ENCODE measurements around the gene AMD1. TPM values are rescaled to one million over a fixed set of nuclear protein-coding genes. Genes with fewer than 3 reads are reported as not detected.

The AMD1 gene
- total RNA-seq, 4 donors from 2014 or later = 75.8 to 121 (median 101) TPM

- H3K27me3 ChIP-seq = no peaks in the 10 kb centered on the region
- intact Hi-C loops (cut with DNase I; ENCODE audit: low total_unique reads) = no loop called here
- no peak overlapping the region for H3K27ac ChIP-seq
- H3K36me3 ChIP-seq = no peaks in the 10 kb centered on the region
- H3K4me3 ChIP-seq = no peak overlapping the region
- H3K9me3 ChIP-seq = no peaks in the 10 kb centered on the region
- DNase-seq = no peak
- H3K4me1 ChIP-seq = peaks cover 0 to 5% of the 10 kb centered on the region in 2 donors
- TF ChIP-seq POLR2A (IDR thresholded peaks at IDR 0.05) (no peak), CTCF (IDR thresholded peaks at IDR 0.05) (no peak)
These were observed 10.9 kb downstream of the AMD1 start for GRCh38 chr6:110885526-110885925.

GRCh38 chr6:110886555-110887167 is 12.1 kb downstream of the AMD1 start:
- no peaks in the 10 kb centered on the region for H3K9me3 ChIP-seq
- H3K36me3 ChIP-seq = no peaks in the 10 kb centered on the region
- H3K4me1 ChIP-seq = peaks cover 0 to 5% of the 10 kb centered on the region in 2 donors
- H3K27ac ChIP-seq = no peak overlapping the region
- no peak overlapping the region for H3K4me3 ChIP-seq
- DNase-seq = no peak
- H3K27me3 ChIP-seq = no peaks in the 10 kb centered on the region
- TF ChIP-seq POLR2A (IDR thresholded peaks at IDR 0.05) (no peak), CTCF (IDR thresholded peaks at IDR 0.05) (no peak)
- intact Hi-C loops (cut with DNase I; ENCODE audit: low total_unique reads) = no loop called here

GRCh38 chr6:110890288-110890687 is 15.7 kb downstream of the AMD1 start:
- H3K27me3 ChIP-seq = no peaks in the 10 kb centered on the region
- H3K4me1 ChIP-seq = peaks cover 0 to 5% of the 10 kb centered on the region in 2 donors
- TF ChIP-seq POLR2A (IDR thresholded peaks at IDR 0.05) (no peak), CTCF (IDR thresholded peaks at IDR 0.05) (no peak)
- no peaks in the 10 kb centered on the region for H3K9me3 ChIP-seq
- intact Hi-C loops (cut with DNase I; ENCODE audit: low total_unique reads) = no loop called here
- no peak for DNase-seq
- no peak overlapping the region for H3K4me3 ChIP-seq
- H3K36me3 ChIP-seq = no peaks in the 10 kb centered on the region
- H3K27ac ChIP-seq = no peak overlapping the region

GRCh38 chr6:110895907-110896608 is 21.5 kb downstream of the AMD1 start:
- no peaks in the 10 kb centered on the region for H3K36me3 ChIP-seq
- H3K27ac ChIP-seq = no peak overlapping the region
- H3K27me3 ChIP-seq = no peaks in the 10 kb centered on the region
- intact Hi-C loops (cut with DNase I; ENCODE audit: low total_unique reads) = no loop called here
- TF ChIP-seq CTCF (IDR thresholded peaks at IDR 0.05) (no peak), POLR2A (IDR thresholded peaks at IDR 0.05) (no peak)
- no peaks in the 10 kb centered on the region for H3K9me3 ChIP-seq
- no peak for DNase-seq
- H3K4me1 ChIP-seq = no peaks in the 10 kb centered on the region
- no peak overlapping the region for H3K4me3 ChIP-seq

GRCh38 chr6:110897433-110897832 is 22.8 kb downstream of the AMD1 start:
- H3K4me3 ChIP-seq = no peak overlapping the region
- no peak overlapping the region for H3K27ac ChIP-seq
- H3K36me3 ChIP-seq = no peaks in the 10 kb centered on the region
- no peak for TF ChIP-seq POLR2A (IDR thresholded peaks at IDR 0.05)
- TF ChIP-seq CTCF (IDR thresholded peaks at IDR 0.05) = no peak
- H3K9me3 ChIP-seq = no peaks in the 10 kb centered on the region
- H3K4me1 ChIP-seq = no peaks in the 10 kb centered on the region
- no peaks in the 10 kb centered on the region for H3K27me3 ChIP-seq
- no peak for DNase-seq
- intact Hi-C loops (cut with DNase I; ENCODE audit: low total_unique reads) = no loop called here

Data from uterus (tissue), 4 donors.